NT2/D1 (cell line): ENCODE results near the gene PLK5.

Experiments
- SUZ12 ChIP-seq: IDR thresholded peaks from 2 replicates; pipeline ENCODE4 v1.6.1; 2011; ENCODE audit not compliant: insufficient read length, insufficient read depth; ENCODE audit errors: extremely low read depth
- ZNF274 ChIP-seq: IDR thresholded peaks from 2 replicates; pipeline ENCODE4 v1.6.1; 2011; ENCODE audit warnings: mild to moderate bottlenecking, low read depth, low read length

GRCh38 chr19:1489463-1490310 lies 34.2 kb upstream of the PLK5 start:
- TF ChIP-seq SUZ12 (no peak), ZNF274 (no peak)
